Spleen (tissue), 11 donors: Measurements from ENCODE around the gene NECAB2. TPM values are rescaled to one million over a fixed set of nuclear protein-coding genes. Genes with fewer than 3 reads are reported as not detected.

Source experiments
- DNase-seq: peaks from one replicate; pipeline ENCODE4 v3.0.0-alpha.2; 2020
- H3K27ac ChIP-seq, 8 donors: fragments of 200-600 bp; sonication (generic) in 7 of 8; 1 replicate in 4 of 8; 2 replicates in 4 of 8; pipeline versions ENCODE4 v1.5.0 to v1.8.0; 2016 to 2021; ENCODE audit warnings: inconsistent platforms in 4 of 8, mild to moderate bottlenecking in 4 of 8, moderate library complexity in 1 of 8
- H3K27me3 ChIP-seq, 7 donors: fragments of 200-600 bp; sonication (generic) in 6 of 7; replicated peaks in 1 of 7; 1 replicate in 4 of 7; 2 replicates in 3 of 7; pipeline versions ENCODE4 v1.5.0 to v1.8.0; 2016 to 2021; ENCODE audit warnings: inconsistent platforms in 3 of 7, mild to moderate bottlenecking in 1 of 7
- H3K36me3 ChIP-seq, 6 donors: fragments of 200-600 bp; sonication (generic) in 5 of 6; 1 replicate in 4 of 6; 2 replicates in 2 of 6; pipeline versions ENCODE4 v1.5.0 to v1.8.0; 2016 to 2021; ENCODE audit warnings: inconsistent platforms in 2 of 6
- H3K4me1 ChIP-seq, 6 donors: fragments of 200-600 bp; sonication (generic) in 5 of 6; 1 replicate in 3 of 6; 2 replicates in 3 of 6; pipeline versions ENCODE4 v1.5.0 to v1.8.0; 2016 to 2021; ENCODE audit warnings: inconsistent platforms in 3 of 6
- H3K4me3 ChIP-seq, 8 donors: fragments of 200-600 bp; sonication (generic) in 7 of 8; 1 replicate in 4 of 8; 2 replicates in 4 of 8; pipeline versions ENCODE4 v1.5.0 to v1.8.0; 2016 to 2021; ENCODE audit warnings: inconsistent platforms in 4 of 8, mild to moderate bottlenecking in 4 of 8, moderate library complexity in 2 of 8
- H3K9me3 ChIP-seq, 8 donors: fragments of 200-600 bp; sonication (generic) in 7 of 8; 1 replicate in 4 of 8; 2 replicates in 4 of 8; pipeline versions ENCODE4 v1.5.0 to v1.8.0; 2016 to 2021; ENCODE audit warnings: inconsistent platforms in 4 of 8
- CTCF ChIP-seq, 11 experiments: fragments of 200-600 bp in 7 of 11; fragments of 450-650 bp in 4 of 11; sonication (generic) in 4 of 11; IDR thresholded peaks in 8 of 11; conservative IDR thresholded peaks in 3 of 11; 1 replicate in 7 of 11; 2 replicates in 4 of 11; pipeline versions ENCODE4 v1.4.0 to v1.8.0; 2016 to 2021; ENCODE audit warnings: antibody characterized with exemption in 11 of 11, inconsistent platforms in 4 of 11, mild to moderate bottlenecking in 1 of 11
- POLR2A ChIP-seq, 3 donors: fragments of 450-650 bp; IDR thresholded peaks; one replicate each; pipeline ENCODE4 v1.5.1; 2017; ENCODE audit warnings: antibody characterized with exemption in 3 of 3, mild to moderate bottlenecking in 1 of 3
- POLR2AphosphoS5 ChIP-seq, 3 donors: sonication (generic); formaldehyde crosslinking; IDR thresholded peaks; one replicate each; pipeline ENCODE4 v1.5.1; 2017; ENCODE audit warnings: antibody characterized with exemption in 3 of 3
- WGBS, 5 donors: extraction: QIAGEN DNeasy Blood & Tissue Kit in 3 of 5; methylation state at CpG; one replicate each; pipeline versions ENCODE4 v1.1.5 to v1.1.7; 2013 to 2018; 5-methylcytosine and 5-hydroxymethylcytosine counted together
- intact Hi-C: fragments of 100-400 bp; cut with DNase I; formaldehyde crosslinking; loops from one replicate; pipeline ENCODE4 v1.15.0; 2023; ENCODE audit warnings: low total_unique reads
- polyA plus RNA-seq, 3 donors: library from polyadenylated mRNA; stranded (reverse); fragments of 200-250 nt; gene quantifications; one replicate each; pipeline ENCODE4 v1.2.1, GENCODE V29; 2013
- total RNA-seq, 7 donors: library from RNA; depleted of rRNA in 3 of 7; stranded (reverse); fragments of >200 nt in 3 of 7; fragmentation: NEBNext Ultra II Directional in 4 of 7; extraction: Animal tissue kit (Norgen Biotek cat#: 25700) in 4 of 7; gene quantifications; one replicate each; pipeline versions ENCODE4 v1.1.0 to v1.2.1, GENCODE V29; 2016 to 2021
- donor health status: healthy with polysubstance abuse.
- donor health status: DM: no; HTN: no; CAD: no; lungs with moderate emphysema.
- donor health status: DM: no; HTN: no; CAD: no.
- donor health status: Bipolar disorder and iron deficiency.
- donor health status: healthy.
- donor health status: DM: no; HTN: no; CAD: no.
- donor health status: DM: yes; HTN: yes; CAD: no.

The NECAB2 gene
- total and polyA plus RNA-seq, 10 donors, result 0.16 to 3.1 (median 1.2) TPM; not detected in 4

GRCh38 chr16:83980794-83981193, 12.8 kb downstream of the NECAB2 start:
- no peaks in the 10 kb centered on the region for H3K4me1 ChIP-seq
- TF ChIP-seq CTCF (IDR thresholded peaks at IDR 0.05 in 8 of 11, conservative IDR thresholded peaks at IDR 0.05 in 3 of 11), result no peak
- no peak for TF ChIP-seq POLR2A (IDR thresholded peaks at IDR 0.05)
- no peak for TF ChIP-seq POLR2AphosphoS5 (IDR thresholded peaks at IDR 0.05)
- H3K27ac ChIP-seq, result no peak overlapping the region
- H3K9me3 ChIP-seq, result peaks cover 0 to 21% (median 17%) of the 10 kb centered on the region in 8 donors
- peaks cover 0 to 7% (median 0%) of the 10 kb centered on the region in 7 donors for H3K27me3 ChIP-seq
- no peak overlapping the region for H3K4me3 ChIP-seq
- intact Hi-C loops, result no loop called here
- no peak for DNase-seq
- WGBS, 5 donors, result 83 to 100% (median 90%) methylated on average over 1 to 2 of the region's 2 CpGs
- no peaks in the 10 kb centered on the region for H3K36me3 ChIP-seq

DNA sequence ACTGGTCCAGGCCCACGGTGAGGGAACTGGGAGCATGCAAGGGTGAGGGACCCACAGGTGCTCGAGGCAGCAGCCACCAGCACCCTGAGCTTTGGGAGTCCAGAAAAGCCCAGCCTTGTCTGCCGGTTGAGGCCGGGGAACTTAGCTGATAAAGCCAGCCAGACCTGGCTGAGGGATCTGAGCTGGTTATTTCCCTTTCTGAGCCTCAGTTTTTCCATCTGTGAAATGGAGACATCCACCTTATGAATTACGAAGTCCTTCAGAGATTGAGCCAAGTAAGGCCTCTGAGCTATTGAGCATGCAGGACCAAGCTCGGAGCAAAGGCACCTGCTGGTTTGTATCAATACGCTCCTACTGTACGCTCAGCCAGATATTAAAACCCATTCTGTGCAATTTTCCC, 13.8 kb downstream of the NECAB2 start:
- TF ChIP-seq POLR2AphosphoS5 (IDR thresholded peaks at IDR 0.05), result no peak
- no peak for TF ChIP-seq POLR2A (IDR thresholded peaks at IDR 0.05)
- no peak for TF ChIP-seq CTCF (IDR thresholded peaks at IDR 0.05 in 8 of 11, conservative IDR thresholded peaks at IDR 0.05 in 3 of 11)
- Histone ChIP-seq H3K36me3 (no peaks in the 10 kb centered on the region), H3K9me3 (peaks cover 0 to 21% (median 17%) of the 10 kb centered on the region in 8 donors), H3K27me3 (peaks cover 0 to 4% (median 0%) of the 10 kb centered on the region in 7 donors), H3K27ac (no peak overlapping the region), H3K4me1 (no peaks in the 10 kb centered on the region), H3K4me3 (no peak overlapping the region)
- intact Hi-C loops, result no loop called here
- 92 to 97% (median 94%) methylated on average over 8 of the region's 8 CpGs for WGBS, 5 donors
- no peak for DNase-seq

DNA sequence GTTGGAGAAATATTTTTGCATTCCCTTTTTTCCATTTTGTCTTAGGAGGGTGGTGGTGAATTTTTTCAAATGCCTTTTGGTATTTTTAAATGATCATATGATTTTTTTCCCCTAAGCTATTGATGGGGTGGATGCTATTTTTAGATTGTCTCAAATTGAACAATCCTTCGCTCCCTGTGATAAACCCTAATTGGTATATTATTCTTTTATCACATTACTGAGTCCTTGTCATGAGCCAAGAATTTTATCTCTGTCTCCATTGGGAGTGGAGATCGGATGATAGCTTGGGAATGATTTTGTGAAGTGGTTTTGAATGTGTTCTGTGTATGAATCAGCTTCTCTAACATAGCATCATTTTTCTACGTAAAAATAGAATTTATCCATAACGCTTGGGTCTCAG, 15.4 kb downstream of the NECAB2 start:
- intact Hi-C loops, result no loop called here
- TF ChIP-seq CTCF (IDR thresholded peaks at IDR 0.05 in 8 of 11, conservative IDR thresholded peaks at IDR 0.05 in 3 of 11) (no peak), POLR2A (IDR thresholded peaks at IDR 0.05) (no peak), POLR2AphosphoS5 (IDR thresholded peaks at IDR 0.05) (no peak)
- H3K4me1 ChIP-seq, result no peaks in the 10 kb centered on the region
- H3K27ac ChIP-seq, result no peak overlapping the region
- DNase-seq, result no peak
- WGBS, 5 donors, result 78 to 89% (median 86%) methylated on average over 4 of the region's 4 CpGs
- no peak overlapping the region for H3K4me3 ChIP-seq
- peaks cover 0 to 4% (median 0%) of the 10 kb centered on the region in 7 donors for H3K27me3 ChIP-seq
- H3K36me3 ChIP-seq, result no peaks in the 10 kb centered on the region
- H3K9me3 ChIP-seq, result peaks cover 0 to 10% (median 6%) of the 10 kb centered on the region in 8 donors

DNA sequence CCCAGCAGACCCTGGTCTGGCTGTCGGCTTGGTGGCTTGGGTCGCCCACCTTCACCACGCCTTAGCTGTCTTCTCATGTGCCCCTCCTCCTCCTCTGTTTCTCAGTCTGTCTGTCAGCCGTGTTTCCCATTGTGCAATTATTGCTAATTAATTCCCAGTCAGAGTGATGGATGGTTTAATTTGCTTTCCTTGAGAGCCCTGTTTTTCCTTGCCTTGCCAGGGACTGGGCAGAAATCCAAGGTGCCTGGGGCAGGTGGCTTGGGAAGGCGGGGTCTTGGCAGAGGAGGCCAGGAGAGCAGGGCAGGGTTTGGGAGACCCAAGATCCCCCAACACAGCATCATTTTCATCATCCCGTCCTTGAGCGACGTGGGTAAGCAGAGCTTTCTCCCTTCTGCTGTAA, 21.3 kb downstream of the NECAB2 start:
- no peaks in the 10 kb centered on the region for H3K9me3 ChIP-seq
- no peaks in the 10 kb centered on the region for H3K36me3 ChIP-seq
- intact Hi-C loops, result no loop called here
- no peaks in the 10 kb centered on the region for H3K4me1 ChIP-seq
- TF ChIP-seq CTCF (IDR thresholded peaks at IDR 0.05 in 8 of 11, conservative IDR thresholded peaks at IDR 0.05 in 3 of 11) (no peak), POLR2AphosphoS5 (IDR thresholded peaks at IDR 0.05) (no peak), POLR2A (IDR thresholded peaks at IDR 0.05) (no peak)
- DNase-seq, result no peak
- no peak overlapping the region for H3K27ac ChIP-seq
- 78 to 85% (median 84%) methylated on average over 8 of the region's 8 CpGs for WGBS, 5 donors
- H3K4me3 ChIP-seq, result no peak overlapping the region
- peaks cover 0 to 55% (median 8%) of the 10 kb centered on the region in 7 donors for H3K27me3 ChIP-seq
